ENCODE measurements around the gene ULK2. TPM values are rescaled to one million over a fixed set of nuclear protein-coding genes. Genes with fewer than 3 reads are reported as not detected.

ULK2 gene
- total RNA-seq, 2 experiments from 2014 or later, result 4.9 to 5.8 TPM

DNA sequence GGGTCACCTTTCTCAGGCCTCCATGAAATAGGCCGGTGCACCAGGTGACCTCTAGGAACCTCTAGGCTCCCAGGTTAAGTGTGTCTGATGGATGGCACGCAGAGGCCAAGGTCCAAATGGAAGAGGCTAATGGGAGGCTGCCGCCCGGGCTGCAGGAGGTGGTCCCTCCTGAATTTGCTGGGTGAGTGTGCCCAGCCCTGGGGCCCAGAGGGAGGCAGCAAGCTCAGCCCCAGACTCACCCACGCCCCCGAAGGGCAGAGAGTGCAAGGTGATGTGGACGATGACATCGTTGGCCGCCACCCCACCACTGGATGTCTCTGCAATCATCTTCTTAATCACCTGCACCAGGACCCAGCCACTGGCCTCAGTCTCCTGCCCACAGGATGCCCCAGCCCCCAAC is 129.0 kb downstream of the ULK2 start:
- H3K4me3 Mint-ChIP-seq, result no peak overlapping the region
- no peaks in the 10 kb centered on the region for H3K4me1 Mint-ChIP-seq
- no peaks in the 10 kb centered on the region for H3K9me3 Mint-ChIP-seq
- H3K27ac Mint-ChIP-seq, result no peak overlapping the region
- no peaks in the 10 kb centered on the region for H3K36me3 Mint-ChIP-seq
- no peak for DNase-seq
- no peaks in the 10 kb centered on the region for H3K27me3 Mint-ChIP-seq

DNA sequence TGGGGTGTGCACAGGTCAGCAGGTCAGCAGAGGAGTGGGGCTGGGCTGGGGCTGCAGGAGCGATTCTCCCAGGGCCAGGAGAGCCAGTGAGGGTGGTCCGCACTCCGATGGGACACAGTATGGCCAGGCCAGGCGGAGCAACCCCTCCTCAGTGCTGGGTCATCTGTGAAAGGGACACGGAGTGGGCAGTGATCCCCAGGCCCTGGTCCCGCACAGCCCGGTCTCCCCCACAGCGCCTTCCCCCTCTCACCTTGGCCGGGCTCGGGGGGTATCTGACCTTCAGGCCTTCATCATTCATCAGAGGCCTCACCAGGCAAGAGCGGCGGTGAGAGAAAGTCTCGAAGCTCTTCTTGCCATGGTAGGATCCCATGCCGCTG is 129.7 kb downstream of the ULK2 start:
- no peaks in the 10 kb centered on the region for H3K4me1 Mint-ChIP-seq
- no peaks in the 10 kb centered on the region for H3K27me3 Mint-ChIP-seq
- no peaks in the 10 kb centered on the region for H3K36me3 Mint-ChIP-seq
- DNase-seq, result no peak
- no peak overlapping the region for H3K27ac Mint-ChIP-seq
- no peak overlapping the region for H3K4me3 Mint-ChIP-seq
- no peaks in the 10 kb centered on the region for H3K9me3 Mint-ChIP-seq

DNA sequence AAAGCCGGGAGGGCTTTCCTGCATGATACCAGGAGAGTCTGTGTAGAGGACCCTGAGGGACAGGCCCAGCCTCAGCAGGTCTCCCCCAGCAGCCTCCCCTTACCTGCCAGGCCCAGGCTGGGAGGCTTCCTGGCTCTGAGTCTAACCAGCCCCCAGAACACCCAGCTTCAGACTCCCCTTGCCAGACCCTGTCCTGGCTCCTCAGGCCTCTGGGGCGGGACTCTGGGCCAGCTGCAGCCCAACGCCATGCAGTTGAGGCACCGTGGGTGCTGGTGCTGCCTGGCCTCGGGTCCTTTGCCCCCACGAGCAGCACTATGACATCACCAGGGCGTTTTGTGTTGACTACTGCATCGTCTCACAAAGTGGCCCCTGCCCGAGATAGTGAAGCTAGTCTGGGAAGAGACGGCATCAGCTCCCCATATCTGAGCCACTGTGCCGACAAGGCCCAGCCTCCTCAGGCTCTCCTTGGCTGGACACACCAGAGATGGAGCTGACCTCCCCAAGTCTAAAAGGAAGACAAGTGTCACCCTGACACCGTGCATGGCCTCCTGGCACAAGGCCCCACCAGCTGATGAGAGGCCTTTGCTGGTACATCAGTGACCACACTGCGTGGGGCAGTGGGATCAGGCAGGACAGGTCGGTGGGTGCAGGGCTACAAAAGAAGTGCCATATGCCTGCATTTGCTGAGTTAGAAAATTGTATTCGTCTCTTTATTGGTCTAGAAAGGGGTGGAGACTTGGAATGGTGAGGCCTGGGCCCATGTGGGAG is 130.2 kb downstream of the ULK2 start:
- H3K27me3 Mint-ChIP-seq, result no peaks in the 10 kb centered on the region
- no peak for DNase-seq
- no peaks in the 10 kb centered on the region for H3K9me3 Mint-ChIP-seq
- H3K27ac Mint-ChIP-seq, result no peak overlapping the region
- no peaks in the 10 kb centered on the region for H3K4me1 Mint-ChIP-seq
- H3K4me3 Mint-ChIP-seq, result no peak overlapping the region
- no peaks in the 10 kb centered on the region for H3K36me3 Mint-ChIP-seq

DNA sequence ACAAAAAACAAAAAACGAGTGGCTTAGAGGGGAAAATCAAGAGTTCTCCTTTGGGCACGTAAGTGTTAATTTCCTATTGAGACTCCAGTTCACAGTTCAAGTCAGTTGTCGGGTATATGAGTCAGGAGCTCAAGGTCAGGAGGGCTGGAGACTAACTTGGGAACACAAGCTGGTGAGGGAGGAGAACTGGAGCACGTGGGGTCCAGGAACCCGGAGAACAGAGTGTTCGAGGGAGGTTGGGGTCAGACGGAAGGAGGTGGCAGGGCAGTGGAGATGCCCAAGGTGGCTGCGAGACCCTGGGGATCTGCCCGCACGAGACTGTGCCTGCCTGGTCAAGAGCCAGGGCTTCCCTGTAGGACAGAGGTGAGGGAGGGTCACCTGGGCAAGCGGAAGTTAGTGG is 131.7 kb downstream of the ULK2 start:
- no peaks in the 10 kb centered on the region for H3K9me3 Mint-ChIP-seq
- H3K27ac Mint-ChIP-seq, result no peak overlapping the region
- H3K36me3 Mint-ChIP-seq, result no peaks in the 10 kb centered on the region
- DNase-seq, result no peak
- no peaks in the 10 kb centered on the region for H3K4me1 Mint-ChIP-seq
- H3K4me3 Mint-ChIP-seq, result no peak overlapping the region
- H3K27me3 Mint-ChIP-seq, result no peaks in the 10 kb centered on the region

DNA sequence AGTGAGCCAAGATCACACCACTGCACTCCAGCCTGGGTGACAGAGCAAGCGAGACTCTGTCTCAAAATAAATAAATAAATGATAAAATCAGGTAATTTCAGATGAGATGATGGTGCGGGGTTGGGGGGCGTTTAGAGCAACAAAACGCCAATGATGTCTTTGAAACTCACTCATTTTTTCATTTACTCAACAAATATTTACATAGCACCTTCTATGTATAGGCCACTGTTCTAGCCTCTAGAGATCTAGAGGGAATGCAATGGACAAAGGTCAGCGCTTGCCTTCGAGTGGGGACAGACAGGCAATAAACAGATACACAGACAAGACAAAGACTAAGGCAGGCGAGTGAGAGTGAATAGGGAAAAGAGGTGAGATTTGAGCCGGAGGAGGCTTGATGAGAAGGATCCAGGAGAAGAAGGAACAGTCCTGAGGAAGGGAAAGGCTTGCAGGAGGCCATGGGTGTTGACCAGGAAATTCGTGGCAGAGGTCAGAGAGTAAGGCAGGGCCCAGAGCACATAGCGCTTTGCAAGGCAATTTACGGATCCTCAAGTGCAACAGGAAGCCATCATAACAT is 133.7 kb downstream of the ULK2 start:
- no peaks in the 10 kb centered on the region for H3K36me3 Mint-ChIP-seq
- H3K4me1 Mint-ChIP-seq, result no peaks in the 10 kb centered on the region
- DNase-seq, result no peak
- no peaks in the 10 kb centered on the region for H3K27me3 Mint-ChIP-seq
- no peak overlapping the region for H3K4me3 Mint-ChIP-seq
- H3K9me3 Mint-ChIP-seq, result no peaks in the 10 kb centered on the region
- H3K27ac Mint-ChIP-seq, result no peak overlapping the region

DNA sequence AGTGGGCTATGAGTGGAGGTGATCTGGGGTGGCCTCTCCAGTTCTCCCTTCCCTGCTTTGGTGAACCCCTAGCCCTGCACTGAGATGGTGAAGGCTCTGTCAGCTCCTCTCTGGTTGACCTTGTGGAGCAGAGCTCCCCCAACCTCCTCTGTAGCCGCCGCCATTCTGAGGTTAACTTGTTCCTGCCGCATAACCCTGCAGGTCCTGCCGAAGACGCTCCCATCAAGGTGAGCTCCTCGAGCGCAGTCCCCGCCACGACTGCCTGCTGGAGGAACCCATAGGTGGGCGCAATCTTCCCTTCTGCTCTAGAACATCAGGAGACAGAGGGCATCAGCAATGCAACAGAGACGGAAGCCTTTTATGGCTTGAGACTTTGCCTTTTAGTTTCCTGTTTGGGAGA is 136.1 kb downstream of the ULK2 start:
- H3K27me3 Mint-ChIP-seq, result no peaks in the 10 kb centered on the region
- no peaks in the 10 kb centered on the region for H3K9me3 Mint-ChIP-seq
- H3K4me3 Mint-ChIP-seq, result no peak overlapping the region
- H3K4me1 Mint-ChIP-seq, result no peaks in the 10 kb centered on the region
- no peak for DNase-seq
- H3K27ac Mint-ChIP-seq, result no peak overlapping the region
- no peaks in the 10 kb centered on the region for H3K36me3 Mint-ChIP-seq

DNA sequence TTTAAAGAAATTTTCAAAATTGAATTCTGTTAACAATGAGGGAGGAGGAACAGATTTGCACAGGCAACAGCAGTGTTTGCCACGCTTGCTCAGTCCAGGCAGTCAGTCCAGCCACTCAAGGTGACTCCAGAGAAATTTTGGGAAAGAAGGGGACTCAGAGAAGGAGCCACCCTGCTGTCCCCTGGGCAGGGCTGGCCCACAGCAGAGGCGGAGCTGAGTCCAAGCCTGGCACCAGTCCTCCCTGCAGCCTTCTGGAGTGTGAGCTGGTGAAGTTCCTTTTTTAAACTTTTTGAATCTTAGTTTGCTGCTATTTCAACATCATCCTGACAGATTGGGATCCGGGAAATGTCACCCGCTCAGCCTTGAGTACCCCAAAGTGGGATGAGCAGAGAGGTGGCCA is 136.9 kb downstream of the ULK2 start:
- H3K4me3 Mint-ChIP-seq, result no peak overlapping the region
- no peaks in the 10 kb centered on the region for H3K36me3 Mint-ChIP-seq
- no peak for DNase-seq
- H3K27ac Mint-ChIP-seq, result no peak overlapping the region
- no peaks in the 10 kb centered on the region for H3K4me1 Mint-ChIP-seq
- no peaks in the 10 kb centered on the region for H3K9me3 Mint-ChIP-seq
- H3K27me3 Mint-ChIP-seq, result no peaks in the 10 kb centered on the region

DNA sequence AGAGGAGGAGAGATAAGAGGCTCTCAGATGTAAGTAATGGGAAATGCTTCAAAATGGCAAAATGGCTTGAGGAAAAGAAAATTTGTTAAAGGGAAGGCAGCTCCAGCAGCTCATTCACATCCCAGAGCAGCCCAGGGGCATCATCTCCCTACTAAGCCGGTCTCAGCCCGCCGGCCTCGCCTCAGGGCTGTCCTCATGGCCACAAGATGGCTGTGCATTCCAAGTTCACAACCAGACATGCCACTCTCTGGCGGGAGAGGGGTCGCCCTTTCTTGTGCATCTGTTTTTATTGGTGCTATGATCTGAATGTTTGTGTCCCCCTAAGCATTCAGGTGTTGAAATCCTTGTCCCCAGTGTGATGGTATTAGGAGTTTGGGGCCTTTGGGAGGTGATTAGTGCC is 137.8 kb downstream of the ULK2 start:
- no peak overlapping the region for H3K4me3 Mint-ChIP-seq
- H3K4me1 Mint-ChIP-seq, result peaks cover 8% of the 10 kb centered on the region
- H3K27ac Mint-ChIP-seq, result no peak overlapping the region
- no peak for DNase-seq
- no peaks in the 10 kb centered on the region for H3K27me3 Mint-ChIP-seq
- H3K9me3 Mint-ChIP-seq, result no peaks in the 10 kb centered on the region
- no peaks in the 10 kb centered on the region for H3K36me3 Mint-ChIP-seq

DNA sequence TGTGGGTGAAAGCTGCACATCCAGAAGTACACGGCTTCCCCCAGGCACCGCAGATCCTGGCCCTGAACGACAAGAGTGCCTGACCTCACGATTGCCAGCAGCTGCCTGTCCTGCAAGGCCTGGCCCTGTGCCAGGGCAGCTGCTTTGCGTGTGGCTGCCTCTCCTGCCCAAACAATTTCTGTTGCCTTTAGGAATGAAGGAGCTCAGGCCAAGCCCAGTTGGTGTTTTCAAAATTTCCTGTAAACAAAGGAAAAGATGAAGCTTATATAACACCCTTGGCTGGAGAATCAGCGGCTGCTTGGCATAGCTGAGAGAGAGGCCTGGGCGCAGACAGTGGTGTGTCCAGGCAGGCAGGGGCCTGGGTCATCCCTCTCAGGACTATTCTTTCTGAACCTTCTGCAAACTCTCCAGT is 139.6 kb downstream of the ULK2 start:
- DNase-seq, result no peak
- H3K4me3 Mint-ChIP-seq, result no peak overlapping the region
- peaks cover 14% of the 10 kb centered on the region for H3K4me1 Mint-ChIP-seq
- H3K36me3 Mint-ChIP-seq, result no peaks in the 10 kb centered on the region
- H3K27me3 Mint-ChIP-seq, result no peaks in the 10 kb centered on the region
- no peaks in the 10 kb centered on the region for H3K9me3 Mint-ChIP-seq
- no peak overlapping the region for H3K27ac Mint-ChIP-seq

DNA sequence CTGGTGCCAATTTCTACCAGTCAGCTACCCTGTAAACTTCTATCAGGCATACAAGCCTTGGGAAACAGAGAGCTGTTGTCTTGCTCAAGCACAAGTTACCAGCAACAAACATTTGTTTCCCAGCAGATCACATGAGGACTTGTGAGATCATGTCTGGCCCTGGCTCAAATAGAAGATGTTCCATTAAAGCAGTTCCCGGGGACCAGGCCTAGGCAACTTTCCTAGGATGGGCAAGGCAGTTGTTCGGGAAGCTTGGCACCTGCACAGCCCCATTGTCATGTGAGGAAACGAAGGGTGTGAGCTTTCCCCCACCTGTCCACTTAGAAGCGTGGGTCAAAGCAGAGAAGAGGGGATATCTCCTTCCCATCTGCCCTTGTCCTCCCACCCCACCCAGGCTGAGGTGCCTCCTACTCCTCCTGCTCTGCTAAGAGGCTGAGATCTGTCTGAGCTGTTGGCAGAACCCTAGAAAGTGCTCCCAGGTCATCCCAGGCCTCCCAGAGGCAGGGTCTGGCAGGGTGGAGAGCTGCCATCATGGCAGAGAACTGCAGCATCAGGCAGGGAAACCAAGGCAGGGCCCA is 140.1 kb downstream of the ULK2 start:
- H3K9me3 Mint-ChIP-seq, result no peaks in the 10 kb centered on the region

DNA sequence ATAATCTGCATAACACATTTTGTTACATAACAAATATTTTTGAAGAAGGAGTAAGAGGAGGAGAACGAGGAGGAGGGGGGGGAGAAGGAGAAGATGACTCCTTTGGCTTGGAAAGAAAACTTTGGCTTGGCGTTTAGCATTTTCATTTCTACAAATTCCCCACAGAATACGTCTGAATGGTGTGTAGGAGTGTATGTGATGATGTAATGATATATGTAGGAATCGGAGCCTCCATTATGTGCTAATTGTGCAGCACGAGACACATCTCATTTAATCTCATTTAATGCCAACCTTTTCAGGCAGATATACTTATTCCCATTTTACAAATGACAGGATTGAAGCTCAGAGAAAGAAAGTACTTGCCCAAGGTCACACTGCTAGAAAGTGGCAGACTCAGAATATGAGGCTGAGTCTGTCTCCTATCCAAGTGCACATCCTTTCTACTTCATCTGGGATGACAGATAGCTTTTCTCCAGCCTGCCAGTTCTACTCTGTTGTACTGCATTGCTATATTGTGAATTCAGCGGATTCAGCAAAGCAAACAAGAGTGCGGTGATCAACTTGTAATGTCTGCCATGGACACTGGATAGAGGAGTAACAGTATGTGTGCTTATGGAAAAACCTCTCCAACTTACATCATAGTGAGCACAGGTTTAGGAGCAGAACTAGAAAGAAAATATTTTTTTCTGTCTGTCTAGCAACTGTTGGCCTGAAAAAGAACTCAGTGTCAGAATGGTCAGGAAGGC is 140.9 kb downstream of the ULK2 start:
- Mint-ChIP-seq H3K9me3 (no peaks in the 10 kb centered on the region), H3K27me3 (no peaks in the 10 kb centered on the region), H3K27ac (no peak overlapping the region), H3K4me1 (peaks cover 14% of the 10 kb centered on the region), H3K4me3 (no peak overlapping the region), H3K36me3 (no peaks in the 10 kb centered on the region)
- DNase-seq, result no peak

More for the DNA sequence above, 140.1 kb downstream of the ULK2 start:
- Mint-ChIP-seq H3K36me3 (no peaks in the 10 kb centered on the region), H3K4me3 (no peak overlapping the region), H3K27me3 (no peaks in the 10 kb centered on the region), H3K27ac (no peak overlapping the region), H3K4me1 (peaks cover 14% of the 10 kb centered on the region)
- no peak for DNase-seq

DNA sequence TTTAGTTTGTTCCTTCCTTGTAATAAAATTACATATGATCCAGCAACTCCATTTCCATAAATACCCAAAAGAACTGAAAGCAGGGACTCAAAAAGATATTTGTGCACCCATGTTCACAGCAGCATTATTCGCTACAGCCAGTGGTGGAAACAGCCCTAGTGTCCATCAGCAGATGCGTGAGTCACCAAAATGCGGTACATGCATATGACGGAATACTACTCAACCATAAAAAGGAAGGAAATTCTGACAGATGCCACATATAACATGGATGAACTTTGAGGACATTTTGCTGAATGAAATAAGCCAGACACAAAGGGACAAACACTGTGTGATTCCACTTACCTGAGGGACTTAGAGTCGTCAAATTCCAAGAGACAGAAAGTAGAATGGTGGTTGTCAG is 142.2 kb downstream of the ULK2 start:
- H3K4me3 Mint-ChIP-seq, result peak overlapping the region; percentile 54
- H3K4me1 Mint-ChIP-seq, result peaks cover 14% of the 10 kb centered on the region
- peak overlapping the region; percentile 51 for H3K27ac Mint-ChIP-seq
- no peaks in the 10 kb centered on the region for H3K9me3 Mint-ChIP-seq
- H3K36me3 Mint-ChIP-seq, result no peaks in the 10 kb centered on the region
- H3K27me3 Mint-ChIP-seq, result no peaks in the 10 kb centered on the region
- no peak for DNase-seq

DNA sequence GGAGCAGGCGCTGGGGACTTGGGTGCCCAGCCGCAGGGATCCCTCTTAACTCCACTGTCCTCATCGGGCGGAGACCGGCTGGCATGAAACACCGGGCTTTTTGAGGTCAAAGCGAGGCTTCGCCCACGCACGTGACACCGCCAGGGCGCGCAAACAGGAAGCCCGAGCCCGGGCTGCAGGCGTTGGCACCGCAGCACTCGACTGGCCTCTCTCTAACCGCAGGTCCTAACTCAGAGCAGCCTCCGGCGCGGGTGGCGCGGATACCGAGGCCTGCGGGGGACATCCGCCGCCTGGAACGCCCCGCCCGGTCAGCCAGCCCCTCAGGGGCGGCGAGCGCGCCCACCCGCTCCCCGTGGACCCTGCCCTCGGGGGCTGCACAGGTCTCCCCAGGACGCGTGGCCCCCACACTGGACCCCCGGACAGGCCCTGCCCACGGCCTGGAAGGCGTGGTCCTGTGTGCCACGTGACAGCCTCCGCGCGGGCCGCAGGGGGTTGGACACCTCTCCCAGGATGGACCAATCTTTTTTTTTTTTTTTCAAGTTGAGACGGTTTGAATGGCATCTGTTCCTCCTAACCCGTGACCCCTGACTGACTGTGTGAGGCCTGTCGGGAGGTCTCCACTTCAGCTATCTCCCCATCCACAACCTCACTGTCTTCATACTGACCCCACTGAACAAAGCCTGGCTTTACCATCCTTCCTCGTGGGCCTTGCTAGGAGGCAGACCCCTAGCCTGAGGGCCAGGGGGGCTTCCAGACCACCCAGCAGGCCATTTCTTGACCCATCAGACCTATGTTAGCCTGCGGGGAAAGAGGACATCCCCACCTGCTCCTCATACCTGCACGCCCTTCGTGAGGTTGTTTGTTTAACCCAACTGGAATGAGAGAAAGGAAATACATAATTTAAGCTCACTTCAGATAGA is 143.0 kb downstream of the ULK2 start:
- peak overlapping the region; percentile 54 for H3K4me3 Mint-ChIP-seq
- DNase-seq, result peak; percentile 56

DNA sequence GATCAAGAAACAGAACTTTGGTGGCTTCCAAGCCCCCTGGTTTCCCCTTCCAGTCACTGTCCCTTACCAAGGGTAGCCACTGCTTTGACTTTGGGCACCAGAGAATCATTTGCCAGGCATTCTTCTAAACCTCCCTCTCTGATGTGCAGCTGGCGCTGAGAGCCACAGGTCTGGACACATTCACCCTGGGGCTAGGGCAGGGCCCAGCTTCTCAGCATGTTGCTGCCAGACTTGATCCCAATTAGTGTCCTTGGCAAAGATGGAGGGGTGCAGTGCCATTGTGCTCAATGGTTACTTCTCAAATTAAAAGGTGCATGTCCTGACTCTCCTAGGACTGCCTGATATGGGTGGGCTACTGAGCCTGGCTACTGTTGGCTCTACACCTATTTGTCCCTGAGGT is 143.8 kb downstream of the ULK2 start:
- Mint-ChIP-seq H3K9me3 (no peaks in the 10 kb centered on the region), H3K4me3 (no peak overlapping the region), H3K27ac (no peak overlapping the region), H3K36me3 (no peaks in the 10 kb centered on the region), H3K4me1 (peaks cover 14% of the 10 kb centered on the region), H3K27me3 (no peaks in the 10 kb centered on the region)
- no peak for DNase-seq

More for the DNA sequence above, 143.0 kb downstream of the ULK2 start:
- Mint-ChIP-seq H3K9me3 (no peaks in the 10 kb centered on the region), H3K27ac (peak overlapping the region; percentile 51), H3K4me1 (peaks cover 14% of the 10 kb centered on the region), H3K27me3 (no peaks in the 10 kb centered on the region), H3K36me3 (no peaks in the 10 kb centered on the region)

All from activated naive CD8-positive, alpha-beta T cell treated with anti-CD3 and anti-CD28 coated beads for 36 hours (primary cell).